Measurements from ENCODE around the gene CLN5.

Gene CLN5

GRCh38 chr13:77022341-77022740 lies 30.5 kb downstream of the CLN5 start:
- DNase-seq: no peak

DNA sequence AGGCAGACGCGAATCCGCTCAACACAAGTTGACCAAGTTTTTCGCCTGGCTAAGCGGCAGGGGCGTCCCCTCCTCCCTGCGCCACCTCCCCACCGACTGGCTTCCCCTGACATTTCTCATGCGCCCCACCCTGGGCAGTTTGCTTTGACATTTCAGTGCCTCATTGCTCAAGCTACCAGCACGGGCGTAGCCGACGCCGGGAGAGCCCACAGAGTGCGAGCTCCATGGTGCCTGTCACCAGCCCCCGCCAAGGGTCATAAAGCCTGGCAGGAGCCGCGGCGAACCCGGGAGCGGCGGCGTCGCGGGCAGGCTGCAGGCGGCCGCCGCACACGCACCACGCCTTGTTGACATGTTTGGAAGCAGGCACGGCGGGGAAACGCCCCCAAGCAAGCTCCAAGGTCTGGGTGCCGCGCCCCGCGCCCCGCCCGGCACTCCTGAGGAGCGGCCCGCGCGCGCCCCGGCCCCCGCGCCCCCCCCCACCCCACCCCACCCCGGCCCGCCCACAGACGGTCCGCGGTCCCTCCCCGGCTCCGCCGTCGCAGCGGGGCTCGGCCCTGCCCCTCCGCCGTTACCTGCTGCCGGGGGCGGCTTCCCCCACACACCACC lies 34.5 kb downstream of the CLN5 start:
- DNase-seq: no peak

DNA sequence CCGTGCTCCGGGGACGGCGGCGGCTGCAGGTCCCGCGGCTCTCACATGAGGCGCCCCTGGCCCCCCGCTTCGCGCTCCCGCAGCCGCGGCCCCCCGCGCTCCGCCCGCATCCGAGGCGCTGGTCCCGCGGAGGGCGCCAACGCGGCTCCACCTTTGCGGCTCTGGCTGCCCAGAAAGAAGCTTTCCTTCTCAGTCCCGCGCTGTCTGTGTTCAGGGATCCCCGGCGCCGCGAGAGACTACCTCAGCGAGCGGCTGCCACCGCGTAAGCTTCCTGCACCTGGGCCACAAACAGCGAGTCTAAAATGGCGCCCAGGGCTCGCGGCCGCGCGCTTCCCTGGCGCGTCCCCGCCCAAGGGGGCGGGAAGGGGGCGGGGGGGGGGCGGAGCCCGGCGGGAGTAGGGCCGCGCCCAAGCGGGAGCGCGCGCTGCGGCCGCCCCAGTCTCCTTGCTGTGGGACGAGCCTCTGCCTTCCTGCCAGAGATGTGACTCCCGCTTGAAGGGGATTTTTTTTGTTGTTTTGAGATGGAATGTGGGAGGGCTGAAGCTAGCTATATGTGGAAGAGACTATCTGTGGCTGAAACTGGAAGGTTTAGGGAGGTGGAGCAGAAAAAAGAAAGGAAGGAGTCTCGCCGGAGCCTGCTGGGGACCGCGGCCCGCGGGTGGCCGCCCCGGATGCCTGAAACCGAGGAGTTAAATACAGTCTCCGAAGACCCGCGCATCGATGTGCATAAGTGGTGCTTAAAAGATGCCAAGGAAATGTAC lies 35.2 kb downstream of the CLN5 start, which contains the start of gene FBXL3:
Gene FBXL3, minus strand, starts transcription at position 299 of the 761 bp plus-strand sequence. CDS start 5,299 bp downstream, outside the sequence.
- DNase-seq: peak; percentile 41

DNA sequence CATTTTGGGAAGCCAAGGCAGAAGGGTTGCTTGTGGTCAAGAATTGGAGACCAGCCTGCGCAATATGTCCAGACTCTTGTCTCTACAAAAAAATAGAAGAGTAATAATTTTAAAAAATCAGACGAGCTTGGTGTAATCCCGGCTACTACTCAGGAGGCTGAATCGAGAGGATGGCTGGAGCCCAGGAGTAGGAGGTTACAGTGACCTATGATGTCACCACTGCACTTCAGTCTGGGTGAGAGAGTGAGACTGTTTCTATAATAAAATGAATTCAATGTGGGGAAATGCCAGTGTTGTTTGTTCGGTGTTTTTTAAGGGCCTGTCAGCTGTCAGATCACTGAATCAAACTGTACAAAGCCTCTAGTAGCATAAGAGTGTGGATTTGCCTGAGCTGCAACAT lies 36.3 kb downstream of the CLN5 start:
- DNase-seq: no peak

DNA sequence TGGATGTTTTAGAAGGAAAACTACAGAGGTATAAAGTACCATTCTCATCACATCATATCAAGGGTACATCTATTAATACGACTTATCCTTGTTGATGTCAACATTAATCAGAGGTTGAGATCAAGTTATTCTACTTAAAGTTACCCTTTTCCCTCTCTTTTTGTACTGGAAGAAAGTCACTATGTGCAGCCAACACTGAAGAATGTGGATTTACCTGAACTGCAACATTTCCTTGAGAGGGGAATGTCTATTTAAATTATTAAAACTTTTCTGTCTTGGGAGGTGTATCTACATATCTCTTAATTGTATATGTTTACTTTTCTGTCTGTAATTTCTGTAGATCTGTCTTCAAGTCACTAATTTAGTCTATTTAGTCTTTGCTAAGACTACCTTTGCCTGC lies 37.6 kb downstream of the CLN5 start:
- no peak for DNase-seq

GRCh38 chr13:77031656-77032243 lies 39.9 kb downstream of the CLN5 start:
- no peak for DNase-seq

DNA sequence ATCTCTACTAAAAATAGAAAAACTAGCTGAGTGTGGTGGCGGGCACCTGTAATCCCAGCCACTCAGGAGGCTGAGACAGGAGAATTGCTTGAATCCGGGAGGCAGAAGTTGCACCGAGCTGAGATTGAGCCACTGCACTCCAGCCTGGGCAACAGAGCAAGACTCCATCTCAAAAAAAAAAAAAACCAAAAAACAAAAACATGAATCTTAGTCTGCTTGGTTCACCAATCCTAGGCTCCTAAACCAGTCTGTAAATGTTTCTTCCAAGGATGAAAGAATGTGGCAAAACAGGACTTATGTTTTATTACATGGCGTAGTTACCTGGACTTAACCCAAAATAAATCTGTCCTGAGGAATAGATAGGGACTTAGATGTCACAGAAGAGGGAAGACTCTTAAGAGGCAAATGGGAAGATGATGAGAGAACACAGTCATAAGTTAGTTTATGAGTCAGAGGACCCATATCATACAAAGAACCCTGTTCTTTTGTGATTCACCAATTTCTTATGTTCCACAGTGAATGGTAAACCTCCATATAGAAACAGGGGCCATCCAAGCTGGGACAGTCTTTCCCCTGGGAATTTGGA lies 41.9 kb downstream of the CLN5 start:
- no peak for DNase-seq

GRCh38 chr13:77034881-77035280 lies 43.0 kb downstream of the CLN5 start:
- DNase-seq: no peak

DNA sequence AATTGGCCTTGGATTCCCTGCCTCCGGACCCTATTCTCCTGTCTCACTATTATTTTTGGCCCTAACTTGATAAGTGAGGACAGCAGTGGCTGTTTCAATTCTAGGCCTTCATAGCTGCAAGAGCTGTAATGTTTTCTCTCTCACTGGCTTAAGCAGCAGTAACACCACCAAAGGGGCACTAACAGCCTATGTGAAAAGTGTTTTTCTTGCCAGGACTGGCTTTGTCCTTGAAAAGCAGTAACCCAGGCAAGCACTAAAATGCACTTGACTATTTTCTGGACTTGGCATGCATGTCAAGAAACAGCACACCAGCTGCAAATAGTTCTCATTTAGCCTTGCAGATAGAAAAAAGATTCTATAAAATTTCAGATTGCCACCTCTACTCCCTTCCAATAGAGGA lies 44.4 kb downstream of the CLN5 start:
- no peak for DNase-seq

- no peak for DNase-seq
Measured at GRCh38 chr13:77038907-77039480, 47.1 kb downstream of the CLN5 start.

DNA sequence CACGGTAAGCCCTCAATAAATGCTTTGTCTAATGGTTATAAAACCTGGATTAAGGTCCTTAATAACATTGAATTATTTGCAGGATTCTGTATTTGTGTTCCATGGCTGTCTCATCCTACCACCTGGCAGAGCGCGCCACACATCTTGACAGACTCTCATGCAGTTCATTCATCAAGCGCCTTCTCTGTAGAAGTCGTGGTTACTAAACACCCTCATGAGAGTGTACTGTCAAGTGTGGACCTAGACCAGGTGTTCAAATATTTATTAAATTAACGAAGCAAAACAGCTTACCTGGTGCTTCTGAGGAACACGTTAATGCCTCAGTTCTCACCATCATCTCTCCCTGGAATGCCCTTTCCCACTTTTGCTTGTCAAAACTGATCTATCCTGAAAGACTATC lies 48.2 kb downstream of the CLN5 start:
- no peak for DNase-seq

DNA sequence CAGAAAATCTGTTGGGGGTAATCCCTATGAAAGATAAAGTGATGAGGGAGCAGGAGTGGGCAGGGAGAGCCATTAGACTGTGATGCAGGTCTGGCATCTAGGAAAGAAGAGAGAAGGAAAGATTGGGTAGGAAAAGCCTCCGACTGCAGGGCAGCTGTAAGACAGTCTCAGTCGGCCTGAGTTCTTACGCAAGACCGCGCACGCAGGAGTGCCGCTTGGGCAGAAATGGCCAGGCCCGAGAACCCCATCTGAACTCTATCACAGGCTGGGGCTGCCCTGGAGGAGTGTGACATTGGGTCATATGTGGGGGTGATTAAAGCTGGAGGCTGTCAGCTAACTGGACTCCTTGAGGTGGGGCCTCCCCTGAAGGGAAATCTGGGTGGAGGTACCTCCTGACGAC lies 49.0 kb downstream of the CLN5 start:
- DNase-seq: no peak

DNA sequence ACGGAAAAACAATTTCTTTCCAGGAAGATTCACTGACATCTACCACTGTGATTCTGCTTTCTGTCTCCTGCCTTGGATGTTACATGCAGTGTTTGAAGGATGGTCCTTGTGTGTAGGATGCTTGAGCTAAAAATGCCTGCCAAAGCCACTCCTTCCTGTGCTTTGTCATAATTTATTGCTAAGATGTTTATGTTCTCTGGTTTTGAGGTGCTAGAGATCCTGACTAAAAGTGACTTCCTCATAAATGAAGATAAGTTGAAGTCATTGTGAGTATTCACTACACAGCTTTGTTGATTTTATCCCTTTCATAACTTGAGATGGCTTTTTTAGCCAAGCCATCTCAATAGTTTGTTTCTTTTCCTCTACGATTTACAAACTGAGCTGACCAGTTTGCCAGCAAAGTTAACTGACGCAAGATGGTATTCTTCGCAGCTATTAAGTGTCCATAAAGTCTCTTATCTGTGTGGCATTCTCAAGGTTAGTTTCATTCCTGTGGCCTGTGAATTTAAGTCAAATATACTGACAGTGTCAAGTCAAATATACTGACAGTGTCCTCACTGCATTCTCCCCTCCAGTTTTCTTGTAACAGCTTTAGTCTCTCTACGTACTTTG lies 50.8 kb downstream of the CLN5 start:
- DNase-seq: no peak

DNA sequence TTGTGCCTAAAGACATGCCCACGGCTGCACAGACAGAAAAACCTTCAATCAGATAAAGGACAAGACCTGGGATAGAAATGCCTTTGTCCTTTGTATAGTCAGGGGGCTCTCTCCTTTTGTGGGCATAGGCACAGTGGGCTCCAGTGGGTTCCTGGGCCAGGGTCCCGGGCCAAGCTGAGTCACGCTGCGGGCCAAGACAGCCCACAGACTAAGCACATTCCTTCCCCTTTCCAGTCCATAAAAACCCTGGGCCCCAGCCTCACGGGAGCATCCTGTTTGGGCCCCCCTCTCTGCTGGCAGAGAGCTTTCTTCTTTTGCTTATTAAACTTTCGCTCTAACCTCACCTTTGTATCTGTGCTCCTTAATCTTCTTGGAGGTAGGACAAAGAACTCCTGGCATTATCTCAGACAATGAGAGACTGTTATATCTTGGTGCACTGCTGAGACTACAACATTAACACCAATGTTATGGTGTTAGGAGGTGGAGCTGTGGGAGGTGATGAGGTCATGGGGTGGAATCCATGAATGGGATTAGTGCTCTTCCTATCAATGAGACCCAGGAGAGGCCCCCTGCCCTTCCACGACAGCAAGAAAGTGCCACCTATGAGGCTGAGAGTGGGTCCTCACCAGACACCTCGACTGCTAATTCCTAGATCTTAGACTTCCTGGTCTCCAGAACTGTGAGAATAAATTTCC lies 55.9 kb downstream of the CLN5 start:
- DNase-seq: no peak

DNA sequence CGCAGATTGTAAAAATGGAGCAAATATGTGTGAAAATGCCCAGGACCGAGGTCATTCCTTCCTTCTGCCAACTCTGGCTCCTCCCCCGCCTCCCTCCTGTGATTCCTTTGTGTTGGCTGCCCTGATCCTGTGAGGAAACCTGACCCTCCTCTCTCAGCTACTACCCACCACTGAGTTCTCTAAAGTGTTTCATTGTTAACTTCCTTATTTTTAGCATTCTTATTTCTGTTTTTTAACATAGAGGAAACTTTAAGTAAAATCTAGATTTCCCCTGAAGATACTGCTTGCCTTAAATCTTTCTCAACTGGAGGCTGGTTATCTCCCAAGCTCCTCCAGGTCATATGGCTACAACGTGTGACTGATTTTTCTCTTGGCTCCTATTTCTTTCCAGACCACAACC lies 56.8 kb downstream of the CLN5 start:
- no peak for DNase-seq

DNA sequence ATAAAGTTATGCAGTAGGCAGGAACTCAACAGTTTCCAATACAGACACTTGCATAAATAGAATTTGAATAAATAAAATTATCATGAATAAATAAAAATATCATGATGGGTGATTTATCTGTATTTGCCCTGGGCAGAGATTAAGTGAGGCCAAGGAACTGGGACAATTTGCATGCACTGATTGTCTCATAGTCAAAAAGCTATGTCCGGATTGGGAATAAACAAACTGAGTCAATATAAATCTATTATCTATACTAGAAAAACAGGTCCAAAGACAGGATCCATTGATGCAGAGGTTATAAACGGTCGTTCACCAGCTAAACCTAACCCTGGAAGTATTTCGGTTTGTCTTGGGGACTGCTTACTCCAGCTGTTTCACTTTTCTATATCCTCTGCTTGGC lies 61.3 kb downstream of the CLN5 start:
- DNase-seq: no peak

Data from NCI-H1436 treated with DMSO at 0.1 percent for 48 hours (cell line).